Heart left ventricle (tissue), 16 donors: Measurements from ENCODE around the gene COMMD4. TPM values are rescaled to one million over a fixed set of nuclear protein-coding genes. Genes with fewer than 3 reads are reported as not detected.
"Not testable (repeated sequence)": the region's sequence is repeated elsewhere in the genome, so short reads cannot be mapped to it uniquely, and the experiment has no call there.

ENCODE experiments used
- ATAC-seq, 4 donors: fragments of 200-7000 bp; cut with Tn5 transposase; one replicate each; pipeline ENCODE4 v1.9.1; 2020 to 2022; ENCODE audit warnings: moderate library complexity in 4 of 4, mild to moderate bottlenecking in 3 of 4, moderate number of reproducible peaks in 1 of 4
- DNase-seq, 5 donors: peaks; one replicate each; pipeline ENCODE4 v3.0.0-alpha.2; 2020
- H3K27ac ChIP-seq, 12 donors: fragments of 200-600 bp; sonication (generic) in 4 of 12; one replicate each; pipeline versions ENCODE4 v1.5.0 to v1.8.0; 2016 to 2022; ENCODE audit warnings: mild to moderate bottlenecking in 2 of 12
- H3K27me3 ChIP-seq, 9 donors: fragments of 200-600 bp; sonication (generic) in 2 of 9; one replicate each; pipeline versions ENCODE4 v1.5.1 to v1.8.0; 2016 to 2022; ENCODE audit warnings: mild to moderate bottlenecking in 3 of 9
- H3K36me3 ChIP-seq, 9 donors: fragments of 200-600 bp; sonication (generic) in 2 of 9; one replicate each; pipeline versions ENCODE4 v1.5.0 to v1.8.0; 2018 to 2022; ENCODE audit warnings: mild to moderate bottlenecking in 2 of 9
- H3K4me1 ChIP-seq, 12 donors: fragments of 200-600 bp; sonication (generic) in 4 of 12; one replicate each; pipeline versions ENCODE4 v1.5.0 to v1.8.0; 2016 to 2022; ENCODE audit warnings: mild to moderate bottlenecking in 3 of 12
- H3K4me3 ChIP-seq, 12 donors: fragments of 200-600 bp; sonication (generic) in 4 of 12; one replicate each; pipeline versions ENCODE4 v1.5.0 to v1.8.0; 2017 to 2022; ENCODE audit warnings: mild to moderate bottlenecking in 9 of 12, moderate library complexity in 4 of 12
- H3K9me3 ChIP-seq, 12 donors: fragments of 200-600 bp; sonication (generic) in 4 of 12; one replicate each; pipeline versions ENCODE4 v1.5.0 to v1.8.0; 2016 to 2022; ENCODE audit warnings: mild to moderate bottlenecking in 1 of 12
- CTCF ChIP-seq, 12 donors: fragments of 200-600 bp; sonication (generic) in 4 of 12; IDR thresholded peaks; one replicate each; pipeline versions ENCODE4 v1.5.0 to v1.8.0; 2018 to 2022; ENCODE audit warnings: antibody characterized with exemption in 12 of 12, mild to moderate bottlenecking in 5 of 12
- POLR2A ChIP-seq, 2 donors: fragments of 450-650 bp; IDR thresholded peaks; one replicate each; pipeline ENCODE4 v1.6.1; 2017; ENCODE audit warnings: antibody characterized with exemption in 2 of 2, mild to moderate bottlenecking in 2 of 2, moderate library complexity in 2 of 2
- WGBS, 4 donors: extraction: QIAGEN DNeasy Blood & Tissue Kit in 2 of 4; methylation state at CpG; one replicate each; pipeline versions ENCODE4 v1.1.5 to v1.1.7; 2013 to 2018; 5-methylcytosine and 5-hydroxymethylcytosine counted together
- intact Hi-C, 10 donors: fragments of 100-400 bp; cut with DNase I; formaldehyde crosslinking; loops; one replicate each; pipeline versions ENCODE4 v1.11.1 to v1.14.2; 2022
- long read RNA-seq, 3 donors: library from polyadenylated mRNA; unstranded; transcript quantifications; one replicate each; pipeline ENCODE4 v2.0.0, GENCODE V29; 2020 to 2021
- polyA plus RNA-seq, 2 donors: library from polyadenylated mRNA; stranded (reverse); fragments of 200-250 nt; gene quantifications; one replicate each; pipeline ENCODE4 v1.2.3, GENCODE V29; 2013
- total RNA-seq, 9 donors: library from RNA; depleted of rRNA in 2 of 9; stranded (reverse); fragments of >200 nt in 2 of 9; fragmentation: NEBNext Ultra II Directional in 3 of 9; extraction: Animal tissue kit (Norgen Biotek cat#: 25700) in 3 of 9; gene quantifications; one replicate each; pipeline versions ENCODE4 v1.1.0 to v1.2.4, GENCODE V29; 2016 to 2023
- donor health status: ischemic (EF 13 %, LVEDD 7.1; RV severe dilation, severe dysfunction).
- donor health status: healthy with polysubstance abuse.
- donor health status: DM: no; HTN: yes; CAD: no.
- donor health status: DM: no; HTN: no; CAD: no.
- donor health status: ischemic (EF 25% LVEDD 6.9; RV normal size, moderate dysfunction).
- donor health status: ischemic (EF 25% LVEDD 5.7; RV mildly dilated, moderate dysfunction).
- donor health status: healthy.
- donor health status: DM: yes; HTN: yes; CAD: no.
- donor health status: ischemic (EF 35%, LVEDD 5.7; RV mildly dilated, moderate dysfunction).
- donor health status: nonischemic (EF 11% LVEDD 7.7; RV severe dilation, severe dysfunction).
- donor health status: DM: yes; HTN: yes; CAD: no.
- donor health status: PGD.
- donor health status: ischemic (EF 29% LVEDD 5.4; RV normal size, mild dysfunction).
- donor health status: nonischemic (EF 23%, LVEDD 6.1; RV moderate dilation, normal function).

COMMD4 gene
- 10 to 100 TPM; 23.9 to 66.9 (median 35.7) TPM for total RNA-seq
- polyA plus RNA-seq, result 10 to 100 TPM; 51.5 to 53.7 TPM
- long read RNA-seq, donor 1, full-length matches to known transcripts, result 19 of 30 reads
- long read RNA-seq, donor 1, partial matches to known transcripts, result 5 of 30 reads
- long read RNA-seq, donor 1, other reads (novel, unspliced or antisense), result 6 of 30 reads
- long read RNA-seq, donor 2, full-length matches to known transcripts, result 14 of 20 reads
- long read RNA-seq, donor 2, partial matches to known transcripts, result 2 of 20 reads
- long read RNA-seq, donor 2, other reads (novel, unspliced or antisense), result 4 of 20 reads
- long read RNA-seq, donor 3, transcript COMMD4-201 (8 exons, 1,067 nt), result major isoform, 9 of 17 reads
- long read RNA-seq, donor 3, partial matches to known transcripts, result 0 of 17 reads
- long read RNA-seq, donor 3, other reads (novel, unspliced or antisense), result 4 of 17 reads

- 0 to 1% (median 1%) methylated on average over 25 to 42 of the region's 42 CpGs for WGBS, 4 donors
- ATAC-seq (peak; percentile 89 to 96 (median 94)), DNase-seq (peak; percentile 96 to 98 (median 96))
- TF ChIP-seq CTCF (IDR thresholded peaks at IDR 0.05), result peak in 1 of 12 donors; percentile 7
- TF ChIP-seq POLR2A (IDR thresholded peaks at IDR 0.05), result peak in 1 of 2 donors; percentile 47
- Histone ChIP-seq H3K27ac (peak within 1 kb of the TSS in 11 of 12 donors; percentile 14 to 77 (median 68)), H3K9me3 (no peaks in the 10 kb centered on the region), H3K27me3 (no peaks in the 10 kb centered on the region), H3K4me3 (peak within 1 kb of the TSS; percentile 27 to 90 (median 71)), H3K4me1 (peaks cover 0 to 16% (median 13%) of the 10 kb centered on the region in 12 donors), H3K36me3 (peaks cover 0 to 19% (median 6%) of the 10 kb centered on the region in 9 donors)
- intact Hi-C loops, result loop anchor here in 2 of 10 donors (2.0 to 10.0 kb wide), 2 partner anchors 33 to 131 kb away; partner anchors contain the start of genes C15orf39 (in 1 of the 2) and MAN2C1 (in 1 of the 2)
Measured at GRCh38 chr15:75335705-75336355, at the start of gene COMMD4. COMMD4 (plus strand) TSS chr15:75336063; CDS start chr15:75336090, 27 bp downstream.

- ATAC-seq, DNase-seq, H3K27me3 ChIP-seq, H3K27ac ChIP-seq, H3K36me3 ChIP-seq, H3K9me3 ChIP-seq, intact Hi-C loops, H3K4me3 ChIP-seq, H3K4me1 ChIP-seq: not testable (repeated sequence)
- 61 to 77% methylated on average over 6 to 8 of the region's 18 CpGs; no CpG with 5 or more reads in 2 of the 4 donors for WGBS, 4 donors
Measured at GRCh38 chr15:75293660-75294059, 42.2 kb upstream of the COMMD4 start.

- intact Hi-C loops, DNase-seq, H3K9me3 ChIP-seq, H3K27ac ChIP-seq, H3K27me3 ChIP-seq, H3K4me1 ChIP-seq, H3K4me3 ChIP-seq, H3K36me3 ChIP-seq: not testable (repeated sequence)
- peak; percentile 37 to 80 (median 78) for ATAC-seq
- 29 to 95% (median 81%) methylated on average over 3 to 7 of the region's 13 CpGs for WGBS, 4 donors
Measured at GRCh38 chr15:75298541-75299310, 37.1 kb upstream of the COMMD4 start.

GRCh38 chr15:75299311-75299688, 36.6 kb upstream of the COMMD4 start:
- DNase-seq (peak; percentile 21 to 78 (median 46)), ATAC-seq (peak; percentile 51 to 88 (median 83))
- intact Hi-C loops, H3K4me1 ChIP-seq, H3K36me3 ChIP-seq, H3K27ac ChIP-seq, H3K9me3 ChIP-seq, H3K27me3 ChIP-seq, H3K4me3 ChIP-seq: not testable (repeated sequence)
- WGBS, 4 donors, result 17 to 33% (median 18%) methylated on average over 1 to 6 of the region's 6 CpGs
- peak; percentile 33 to 65 (median 58) for TF ChIP-seq CTCF (IDR thresholded peaks at IDR 0.05)

GRCh38 chr15:75300026-75300425, 35.8 kb upstream of the COMMD4 start:
- 61 to 72% (median 71%) methylated on average over 5 to 6 of the region's 6 CpGs for WGBS, 4 donors
- not testable (repeated sequence) for DNase-seq, H3K4me3 ChIP-seq, H3K36me3 ChIP-seq, ATAC-seq, H3K4me1 ChIP-seq, H3K9me3 ChIP-seq, H3K27ac ChIP-seq
- intact Hi-C loops, result loop anchor here in 7 of 10 donors (10.0 kb wide), 3 partner anchors 265 to 1235 kb away; partner anchors contain the start of gene PPCDC (in 4 of the 7)
- H3K27me3 ChIP-seq, result peaks cover 0 to 11% (median 0%) of the 10 kb centered on the region in 9 donors
